Limb (tissue), 2 donors: Measurements from ENCODE around the gene CA9.
"Not testable (repeated sequence)": the region's sequence is repeated elsewhere in the genome, so short reads cannot be mapped to it uniquely, and the experiment has no call there.

ENCODE experiments used
- DNase-seq, 2 donors: peaks; one replicate each; pipeline ENCODE4 v3.0.0-alpha.2; 2016; ENCODE audit errors: extremely low spot score in 2 of 2

Gene CA9

GRCh38 chr9:35673132-35674024 lies at the start of gene CA9:
Gene CA9 (plus strand): TSS chr9:35673928. CDS start chr9:35673960, 32 bp downstream.
- DNase-seq, result peak in 1 of 2 donors; percentile 61

DNA sequence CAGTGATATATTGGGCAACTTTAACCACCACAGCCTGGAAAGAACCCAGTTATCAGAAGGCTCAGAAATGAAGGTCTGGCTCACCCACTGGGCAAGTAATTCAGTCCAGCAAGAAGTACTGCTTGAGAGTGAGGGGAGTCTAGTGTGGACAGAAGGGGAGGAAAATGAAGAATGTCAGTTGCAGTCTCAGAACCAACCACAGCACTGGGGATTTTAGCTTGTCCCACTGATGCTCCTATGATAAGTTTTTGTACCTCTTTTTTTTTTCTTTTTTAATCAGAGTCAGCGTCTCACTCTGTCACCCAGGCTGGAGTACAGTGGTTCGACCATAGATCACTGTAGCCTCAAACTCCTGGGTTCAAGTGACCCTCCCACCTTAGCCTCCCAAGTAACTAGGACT lies 46.2 kb upstream of the CA9 start:
- DNase-seq, result no peak

DNA sequence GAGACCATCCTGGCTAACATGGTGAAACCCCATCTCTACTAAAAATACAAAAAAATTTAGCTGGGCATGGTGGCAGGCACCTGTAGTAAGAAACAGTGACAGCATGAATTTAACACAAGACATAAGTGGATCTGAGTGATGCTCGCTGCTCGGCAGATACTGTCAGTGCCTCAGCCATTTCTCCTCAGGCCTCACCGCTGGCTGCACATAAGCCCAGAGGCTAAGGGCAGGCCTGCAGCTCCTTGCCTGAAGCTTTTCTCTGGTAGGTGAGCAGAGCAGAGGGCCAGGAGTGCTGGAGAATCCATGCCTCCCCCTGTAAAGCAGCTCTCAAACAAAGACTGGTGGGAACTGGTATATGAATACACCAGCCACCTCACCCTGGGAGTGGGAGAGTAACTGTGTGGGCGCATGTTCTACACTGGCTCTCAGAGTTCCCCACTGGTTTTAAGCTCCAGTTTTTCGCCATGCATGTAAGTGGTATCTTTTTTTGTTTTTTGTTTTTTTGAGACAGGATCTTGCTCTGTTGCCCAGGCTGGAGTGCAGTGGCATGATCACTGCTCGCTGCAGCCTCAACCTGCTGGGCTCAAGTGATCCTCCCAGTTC lies 45.2 kb upstream of the CA9 start:
- DNase-seq, result no peak

DNA sequence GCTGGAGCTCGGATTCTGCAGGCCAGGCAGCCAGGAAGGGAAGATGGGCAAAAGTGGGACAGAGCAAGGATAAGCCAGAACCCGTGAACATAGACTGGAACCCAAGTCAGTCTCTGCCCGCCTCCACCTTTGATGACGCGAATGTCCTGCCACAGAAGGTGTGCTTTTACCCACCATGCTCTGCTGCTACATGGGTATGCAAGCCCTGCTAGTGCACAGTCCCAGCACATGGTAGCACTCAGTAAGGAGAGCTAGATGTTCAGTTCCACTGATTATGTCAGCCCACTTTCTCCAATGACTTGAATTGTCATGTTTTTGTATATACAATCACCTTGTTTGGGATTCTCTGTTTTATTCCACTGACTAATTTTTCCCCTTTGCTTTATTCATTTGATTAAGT lies 44.1 kb upstream of the CA9 start:
- DNase-seq, result no peak

DNA sequence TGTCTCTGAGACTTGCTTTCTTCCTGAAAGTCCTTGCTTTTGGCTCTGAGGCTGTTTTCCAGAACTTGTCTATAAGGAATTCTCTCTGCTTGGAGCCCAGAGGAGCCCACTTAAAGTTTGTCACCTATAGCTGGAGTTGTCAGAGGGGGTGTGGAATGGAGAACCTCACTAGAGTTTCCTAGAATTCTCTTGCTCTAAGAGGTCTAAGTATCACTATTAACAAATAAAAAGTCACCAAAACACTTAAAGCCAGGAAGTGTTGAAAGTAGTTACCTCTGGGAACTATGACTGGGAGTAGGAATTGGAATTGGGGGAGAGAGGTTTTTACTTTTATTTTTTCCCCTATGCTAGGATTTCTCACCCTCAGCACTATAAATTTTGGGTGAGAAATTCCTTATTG lies 38.0 kb upstream of the CA9 start:
- no peak for DNase-seq

DNA sequence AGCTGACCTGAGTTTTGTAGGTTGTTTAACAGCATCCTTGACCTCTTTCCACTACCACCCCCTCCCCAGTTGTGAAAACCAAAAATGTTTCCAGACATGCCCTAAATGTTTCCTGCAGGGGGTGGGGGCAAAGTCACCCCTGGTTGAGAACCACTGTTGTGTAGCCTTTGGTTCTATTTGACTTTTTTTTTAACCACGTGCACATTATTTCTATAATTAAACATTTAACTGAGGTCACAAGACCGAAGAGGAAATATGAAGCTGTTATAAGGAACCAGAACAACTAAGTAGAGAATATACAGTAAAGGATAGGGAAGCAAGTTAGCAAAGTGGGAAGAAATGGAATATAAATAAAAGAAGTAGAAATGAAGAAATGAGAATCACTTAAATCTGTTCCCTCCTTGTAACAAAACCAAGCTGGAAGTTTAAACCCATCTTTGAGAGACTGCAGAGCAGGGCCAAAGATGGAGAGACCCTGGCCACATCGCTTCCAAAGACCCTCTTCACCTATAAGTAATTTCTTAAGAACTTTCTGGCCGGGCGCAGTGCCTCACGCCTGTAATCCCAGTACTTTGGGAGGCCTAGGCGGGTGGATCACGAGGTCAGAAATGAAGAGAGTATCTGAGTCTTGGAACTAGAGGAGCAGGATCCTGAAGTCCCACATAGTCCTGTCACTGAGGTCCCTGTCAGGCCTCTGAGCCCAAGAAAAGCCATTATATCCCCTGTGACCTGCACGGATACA lies 37.4 kb upstream of the CA9 start:
- no peak for DNase-seq

DNA sequence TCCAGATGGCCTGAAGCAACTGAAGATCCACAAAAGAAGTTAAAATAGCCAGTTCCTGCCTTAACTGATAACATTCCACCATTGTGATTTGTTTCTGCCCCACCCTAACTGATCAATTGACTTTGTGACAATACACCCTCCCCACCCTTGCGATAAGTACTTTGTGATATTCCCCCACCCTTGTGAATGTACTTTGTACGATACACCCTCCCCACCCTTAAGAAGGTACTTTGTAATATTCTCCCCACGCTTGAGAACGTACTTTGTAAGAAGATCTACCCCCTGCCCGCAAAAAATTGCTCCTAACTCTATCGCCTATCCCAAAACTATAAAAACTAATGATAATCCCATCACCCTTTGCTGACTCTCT lies 36.9 kb upstream of the CA9 start:
- DNase-seq, result not testable (repeated sequence)

DNA sequence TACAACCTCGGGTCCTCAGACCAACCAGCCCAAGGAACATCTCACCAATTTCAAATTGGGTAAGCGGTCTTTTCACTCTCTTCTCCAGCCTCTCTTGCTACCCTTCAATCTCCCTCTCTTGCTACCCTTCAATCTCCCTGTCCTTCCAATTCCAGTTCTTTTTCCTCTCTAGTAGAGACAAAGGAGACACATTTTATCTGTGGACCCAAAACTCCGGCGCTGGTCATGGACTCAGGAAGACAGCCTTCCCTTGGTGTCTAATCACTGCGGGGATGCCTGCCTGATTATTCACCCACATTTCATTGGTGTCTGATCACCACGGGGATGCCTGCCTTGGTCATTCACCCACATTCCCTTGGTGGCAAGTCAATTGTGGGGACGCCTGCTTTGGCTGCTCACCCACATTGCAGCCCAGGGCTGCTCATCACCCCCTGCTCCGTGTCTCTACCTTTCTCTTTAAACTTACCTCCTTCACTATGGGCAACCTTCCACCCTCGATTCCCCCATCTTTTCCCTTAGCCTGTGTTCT lies 36.2 kb upstream of the CA9 start:
- DNase-seq, result not testable (repeated sequence)

- not testable (repeated sequence) for DNase-seq
Observed at GRCh38 chr9:35638751-35639150, 35.0 kb upstream of the CA9 start.

DNA sequence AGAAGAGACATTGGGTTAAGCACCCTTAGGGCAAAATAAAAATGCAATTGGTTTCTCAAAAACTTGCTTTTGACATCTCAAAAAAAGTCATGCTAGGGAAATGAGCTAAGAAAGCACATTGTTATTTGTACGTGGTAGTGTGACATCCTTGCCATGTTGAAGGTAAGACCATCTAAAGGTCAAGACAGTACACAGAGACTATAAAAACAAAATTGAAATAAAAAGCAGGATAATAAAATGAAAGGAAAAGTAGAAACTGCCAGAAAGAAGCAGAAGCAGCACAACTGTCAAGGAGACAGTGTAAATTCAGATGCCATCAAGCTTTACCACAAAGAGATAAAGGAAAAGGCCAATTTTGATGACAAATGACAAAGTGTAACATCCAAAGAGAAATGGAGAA lies 34.5 kb upstream of the CA9 start:
- DNase-seq, result not testable (repeated sequence)

DNA sequence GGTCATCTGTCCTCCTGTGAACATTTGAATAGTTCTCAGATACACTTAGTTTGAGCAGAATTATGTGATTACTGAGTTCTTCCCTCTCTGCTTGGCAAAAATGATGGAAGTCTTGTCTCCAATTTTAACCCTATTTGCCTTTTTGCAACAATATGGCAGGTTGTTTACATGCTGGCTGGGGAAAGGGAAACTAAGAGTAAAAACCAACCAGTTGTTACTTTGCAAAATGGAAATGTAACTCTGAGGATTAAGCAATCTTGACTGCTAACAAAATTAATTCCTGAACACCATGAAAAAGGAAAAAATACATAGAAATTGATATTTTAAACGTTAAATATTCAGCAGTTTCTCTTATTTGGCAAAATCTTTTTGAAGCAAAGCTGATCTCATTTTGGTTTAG lies 34.1 kb upstream of the CA9 start:
- DNase-seq, result no peak

GRCh38 chr9:35640431-35640830 lies 33.3 kb upstream of the CA9 start:
- DNase-seq, result not testable (repeated sequence)

- not testable (repeated sequence) for DNase-seq
Observed at GRCh38 chr9:35641478-35641877, 32.2 kb upstream of the CA9 start.

GRCh38 chr9:35643046-35643445 lies 30.7 kb upstream of the CA9 start:
- DNase-seq, result no peak

GRCh38 chr9:35645736-35646135 lies 28.0 kb upstream of the CA9 start:
- DNase-seq, result not testable (repeated sequence)

- DNase-seq, result peak; percentile 51 to 75
Observed at GRCh38 chr9:35646153-35646532, 27.6 kb upstream of the CA9 start.

- DNase-seq, result peak; percentile 95 to 97
Observed at GRCh38 chr9:35646533-35647265, 27.0 kb upstream of the CA9 start.

GRCh38 chr9:35649431-35650340 lies 24.0 kb upstream of the CA9 start:
- DNase-seq, result no peak

GRCh38 chr9:35650341-35651158 lies 23.2 kb upstream of the CA9 start, which contains the start of gene SIT1:
Gene SIT1 (minus strand): TSS chr9:35650931. CDS start chr9:35650853, 78 bp downstream.
- no peak for DNase-seq
